HCT116 (cell line): ENCODE results near the gene ERBIN. TPM values are rescaled to one million over a fixed set of nuclear protein-coding genes. Genes with fewer than 3 reads are reported as not detected.

Source experiments
- ATAC-seq: fragments of 200-7000 bp; cut with Tn5 transposase; 2 replicates; pipeline ENCODE4 v1.9.1; 2020; ENCODE audit warnings: mild to moderate bottlenecking, moderate library complexity
- BruUV-seq: library from RNA; stranded (reverse); fragments of 400-500 nt; replicated peaks from 2 replicates; lab custom pipeline; 2021; lab: Mats Ljungman, UMichigan
- CTCF ChIA-PET: fragments of 300-600 bp; sonication (Branson Sonifier 250); formaldehyde crosslinking; loops from one replicate; lab custom pipeline; 2021; ENCODE audit warnings: antibody characterized with exemption; lab: Charles Lee
- POLR2A ChIA-PET: fragments of 300-600, 350-600 bp; sonication (Branson Sonifier 250); formaldehyde crosslinking; loops from one replicate; lab custom pipeline; 2021; ENCODE audit warnings: antibody characterized with exemption; lab: Charles Lee
- RAD21 ChIA-PET, 2 experiments: fragments of 300-600 bp; sonication (Branson Sonifier 250); formaldehyde crosslinking; loops; one replicate each; lab custom pipeline; 2023; ENCODE audit warnings: low total read pairs in 2 of 2; ENCODE audit not compliant: uncharacterized antibody in 2 of 2, unreplicated experiment in 2 of 2, low non-redundant PET in 1 of 2; lab: Charles Lee
- DNase-seq: peaks from one replicate; pipeline ENCODE4 v3.0.0-alpha.2; 2010; ENCODE audit warnings: low read depth, low spot score
- H2AFZ ChIP-seq: fragments of 200-600 bp; shearing (Covaris generic), sonication (generic); 2 replicates; pipeline ENCODE4 v1.6.1; 2017; ENCODE audit warnings: low read depth, mixed run types, mixed read lengths, antibody characterized with exemption, low read length; ENCODE audit not compliant: poor library complexity, severe bottlenecking
- H3K27ac ChIP-seq: 2 replicates; pipeline ENCODE4 v1.5.1; 2012; ENCODE audit warnings: low read depth, low read length
- H3K27me3 ChIP-seq: fragments of 200-600 bp; sonication (generic); 2 replicates; pipeline ENCODE4 v1.6.1; 2016; ENCODE audit warnings: mixed run types, low read length, mixed read lengths; ENCODE audit not compliant: insufficient read depth
- H3K36me3 ChIP-seq, 2 experiments: fragments of 200-500 bp in 1 of 2; fragments of 200-600 bp in 1 of 2; sonication (Bioruptor generic) in 1 of 2; sonication (generic) in 1 of 2; 2 replicates each; pipeline versions ENCODE4 v1.5.1 to v1.6.1; 2014 to 2016; ENCODE audit warnings: low read length in 2 of 2, inconsistent platforms in 1 of 2, mixed read lengths in 1 of 2, mixed run types in 1 of 2; ENCODE audit not compliant: insufficient read depth in 2 of 2, control insufficient read depth in 1 of 2
- H3K4me1 ChIP-seq, 2 experiments: fragments of 200-600 bp in 1 of 2; sonication (generic) in 1 of 2; 2 replicates each; pipeline versions ENCODE4 v1.5.1 to v1.6.1; 2012 to 2017; ENCODE audit warnings: low read length in 2 of 2, inconsistent platforms in 1 of 2, mild to moderate bottlenecking in 1 of 2, mixed read lengths in 1 of 2, mixed run types in 1 of 2, moderate library complexity in 1 of 2; ENCODE audit not compliant: insufficient read depth in 2 of 2, control insufficient read depth in 1 of 2
- H3K4me2 ChIP-seq: fragments of 200-600 bp; sonication (generic); 2 replicates; pipeline ENCODE4 v1.6.1; 2017; ENCODE audit warnings: mixed run types, low read length, mixed read lengths
- H3K4me3 ChIP-seq, 2 experiments: fragments of 200-600 bp in 1 of 2; sonication (generic) in 1 of 2; replicated peaks in 1 of 2; 2 replicates each; pipeline ENCODE4 v1.5.1; 2011 to 2016; ENCODE audit warnings: low read length in 2 of 2, control low read depth in 1 of 2, low read depth in 1 of 2, mild to moderate bottlenecking in 1 of 2, mixed read lengths in 1 of 2, mixed run types in 1 of 2
- H3K79me2 ChIP-seq: fragments of 200-600 bp; sonication (generic); 2 replicates; pipeline ENCODE4 v1.6.1; 2017; ENCODE audit warnings: mild to moderate bottlenecking, mixed run types, low read length, moderate library complexity, mixed read lengths; ENCODE audit not compliant: insufficient read depth
- H3K9ac ChIP-seq: fragments of 200-600 bp; sonication (generic); 2 replicates; pipeline ENCODE4 v1.6.1; 2016; ENCODE audit warnings: low read length, mixed read lengths
- H3K9me2 ChIP-seq: fragments of 200-600 bp; sonication (generic), shearing (Covaris generic); 2 replicates; pipeline ENCODE4 v1.6.1; 2017; ENCODE audit warnings: mixed run types, mild to moderate bottlenecking, moderate library complexity; ENCODE audit not compliant: insufficient read depth
- H3K9me3 ChIP-seq, 2 experiments: fragments of 200-500 bp in 1 of 2; fragments of 200-600 bp in 1 of 2; sonication (Bioruptor generic) in 1 of 2; sonication (generic) in 1 of 2; 2 replicates each; pipeline ENCODE4 v1.6.1; 2014 to 2017; ENCODE audit warnings: low read length in 2 of 2, mixed read lengths in 2 of 2, inconsistent platforms in 1 of 2, low read depth in 1 of 2, mild to moderate bottlenecking in 1 of 2, mixed run types in 1 of 2, moderate library complexity in 1 of 2; ENCODE audit not compliant: control insufficient read depth in 1 of 2, insufficient read depth in 1 of 2
- H4K20me1 ChIP-seq: fragments of 200-600 bp; sonication (generic), shearing (Covaris generic); 2 replicates; pipeline ENCODE4 v1.6.1; 2017; ENCODE audit warnings: mixed run types, mild to moderate bottlenecking, moderate library complexity; ENCODE audit not compliant: insufficient read depth
- CEBPB ChIP-seq: IDR thresholded peaks from 2 replicates; pipeline ENCODE4 v1.6.1; 2012; ENCODE audit warnings: low read depth
- CTCF ChIP-seq, 3 experiments: fragments of 200-600 bp in 1 of 3; sonication (generic) in 1 of 3; IDR thresholded peaks in 2 of 3; conservative IDR thresholded peaks in 1 of 3; 2 replicates each; pipeline ENCODE4 v1.5.1; 2012 to 2017; ENCODE audit warnings: low read depth in 2 of 3, low read length in 2 of 3, antibody characterized with exemption in 1 of 3, borderline replicate concordance in 1 of 3, control low read depth in 1 of 3, mild to moderate bottlenecking in 1 of 3, mixed read lengths in 1 of 3, mixed run types in 1 of 3, moderate library complexity in 1 of 3; ENCODE audit not compliant: insufficient read depth in 1 of 3
- RAD21 ChIP-seq: IDR thresholded peaks from 2 replicates; pipeline ENCODE4 v1.6.1; 2012; ENCODE audit warnings: low read depth, mild to moderate bottlenecking
- intact Hi-C: fragments of 100-400 bp; cut with micrococcal nuclease; formaldehyde crosslinking; loops from 2 replicates; pipeline ENCODE4 v1.10.0; 2022
- total RNA-seq: library from RNA; stranded (reverse); gene quantifications from one replicate; pipeline ENCODE4 v1.2.1, GENCODE V29; 2021; ENCODE audit not compliant: unreplicated experiment

The ERBIN gene
- total RNA-seq, 1 experiment from 2014 or later = 57.4 TPM

- Histone ChIP-seq H3K4me2 (no peak overlapping the region), H3K4me3 (no peak overlapping the region), H3K9me3 (no peaks in the 10 kb centered on the region), H3K27me3 (no peaks in the 10 kb centered on the region), H3K9me2 (no peaks in the 10 kb centered on the region), H3K27ac (no peak overlapping the region), H4K20me1 (no peaks in the 10 kb centered on the region), H3K36me3 (peaks cover 2 to 6% of the 10 kb centered on the region in 2 experiments; a peak in 1 of 4 replicates), H2AFZ (no peak overlapping the region), H3K4me1 (no peaks in the 10 kb centered on the region), H3K9ac (no peak overlapping the region), H3K79me2 (0 out of 2 replicates have a peak, but pooled peaks cover 2% of the 10 kb centered on the region)
- BruUV-seq = no TSS peak
- TF ChIP-seq CEBPB (no peak), CTCF (IDR thresholded peaks at IDR 0.05 in 2 of 3, conservative IDR thresholded peaks at IDR 0.05 in 1 of 3; ENCODE audit: borderline replicate concordance in 1 of 3, insufficient read depth in 1 of 3, low read depth in 2 of 3, low read length in 2 of 3) (no peak), RAD21 (no peak)
- ATAC-seq = no peak
- ChIA-PET RAD21 (no interaction called here), CTCF (no interaction called here), POLR2A (no interaction called here)
- DNase-seq = no peak
- intact Hi-C loops = no loop called here
Observed at GRCh38 chr5:66072031-66072430, 145.7 kb downstream of the ERBIN start.

GRCh38 chr5:66074901-66075300 lies 148.5 kb downstream of the ERBIN start:
- Histone ChIP-seq H3K9me2 (no peaks in the 10 kb centered on the region), H3K4me1 (no peaks in the 10 kb centered on the region), H4K20me1 (no peaks in the 10 kb centered on the region), H3K79me2 (no peaks in the 10 kb centered on the region), H3K4me3 (no peak overlapping the region), H3K27ac (no peak overlapping the region), H2AFZ (no peak overlapping the region), H3K9ac (no peak overlapping the region), H3K4me2 (no peak overlapping the region), H3K36me3 (peaks cover 4 to 6% of the 10 kb centered on the region in 2 experiments; a peak in 2 of 4 replicates), H3K27me3 (no peaks in the 10 kb centered on the region), H3K9me3 (no peaks in the 10 kb centered on the region)
- ChIA-PET CTCF (no interaction called here), RAD21 (no interaction called here), POLR2A (no interaction called here)
- no TSS peak for BruUV-seq
- DNase-seq (no peak), ATAC-seq (no peak)
- TF ChIP-seq CEBPB = no peak
- intact Hi-C loops = no loop called here
